ENCODE data around the gene TOM1. TPM values are rescaled to one million over a fixed set of nuclear protein-coding genes. Genes with fewer than 3 reads are reported as not detected.
A peak's percentile ranks its signal among the peaks of the same experiment; 100 is the strongest.

The TOM1 gene
- total RNA-seq, 1 experiment from 2014 or later = 22.3 TPM

- Histone ChIP-seq H2AFZ (ENCODE audit: low read length) (no peak overlapping the region), H4K5ac (ENCODE audit: insufficient read length, low read depth, low read length) (no peak overlapping the region), H2BK20ac (ENCODE audit: low read depth, low read length, poor library complexity, severe bottlenecking) (no peak overlapping the region), H3K79me2 (ENCODE audit: insufficient read depth, low read length) (no peaks in the 10 kb centered on the region), H2AK5ac (ENCODE audit: insufficient read length, low read length) (no peak overlapping the region), H3K56ac (ENCODE audit: insufficient read length, low read depth, low read length) (no peak overlapping the region), H3K4me2 (ENCODE audit: insufficient read depth, insufficient read length, low read length) (no peak overlapping the region), H3K18ac (ENCODE audit: insufficient read length, low read depth, low read length) (no peak overlapping the region), H3K9me3 (ENCODE audit: control insufficient read depth, low read depth, low read length) (no peaks in the 10 kb centered on the region), H2BK15ac (ENCODE audit: low read depth, low read length) (no peak overlapping the region), H2BK12ac (ENCODE audit: insufficient read length, low read depth, low read length) (no peak overlapping the region), H3K9ac (ENCODE audit: extremely low read depth, insufficient read length, low read length) (no peak overlapping the region), H4K91ac (ENCODE audit: insufficient read length, low read depth, low read length) (no peak overlapping the region), H3K14ac (ENCODE audit: insufficient read depth, low read length) (no peak overlapping the region), H2BK5ac (ENCODE audit: insufficient read length, low read length) (no peak overlapping the region), H3K4ac (ENCODE audit: low read depth, low read length) (no peak overlapping the region), H2BK120ac (ENCODE audit: low read depth, low read length, poor library complexity, severe bottlenecking) (no peak overlapping the region), H3K4me1 (ENCODE audit: insufficient read depth, low read length) (no peaks in the 10 kb centered on the region), H3K79me1 (ENCODE audit: insufficient read depth, low read depth, low read length, poor library complexity, severe bottlenecking) (no peaks in the 10 kb centered on the region), H3K23ac (ENCODE audit: insufficient read length, low read depth, low read length) (no peak overlapping the region), H3K27me3 (ENCODE audit: insufficient read depth, low read length) (no peaks in the 10 kb centered on the region), H3T11ph (ENCODE audit: low read length) (no peak overlapping the region), H3K27ac (ENCODE audit: insufficient read length, low read depth, low read length) (no peak overlapping the region), H4K8ac (replicated peaks; ENCODE audit: insufficient read length, low read depth, low read length) (no peak overlapping the region), H4K20me1 (ENCODE audit: control insufficient read depth, insufficient read depth, insufficient read length) (peaks cover 2% of the 10 kb centered on the region), H3K23me2 (ENCODE audit: insufficient read length, low read depth, low read length, poor library complexity, severe bottlenecking) (no peaks in the 10 kb centered on the region)
- Mint-ChIP-seq H3K9me3 (no peaks in the 10 kb centered on the region), H3K27ac (peak overlapping the region in 2 of 3 experiments; percentile 62 to 68; a peak in 1 of 7 replicates), H3K27me3 (ENCODE audit: low read depth) (no peaks in the 10 kb centered on the region), H3K4me1 (peaks cover 11% of the 10 kb centered on the region in 2 experiments), H3K4me3 (no peak overlapping the region), H3K36me3 (ENCODE audit: insufficient read depth in 1 of 3, low read depth in 3 of 3) (peaks cover 0 to 12% (median 4%) of the 10 kb centered on the region in 3 experiments; a peak in 3 of 7 replicates)
- no peak for TF ChIP-seq CTCF (conservative IDR thresholded peaks at IDR 0.05)
- no CpG with 5 or more reads among the region's 16 CpGs for WGBS (ENCODE audit: extremely low coverage, insufficient read length, low lambda C conversion rate)
- peak; percentile 59 for DNase-seq
These were observed 14.7 kb downstream of the TOM1 start for GRCh38 chr22:35314161-35314942.
